Kidney capillary endothelial cell (primary cell): ENCODE data around the gene ASB6.
"Not testable (repeated sequence)": the region's sequence is repeated elsewhere in the genome, so short reads cannot be mapped to it uniquely, and the experiment has no call there.

Source experiments
- DNase-seq: peaks from one replicate; pipeline ENCODE4 v3.0.0-alpha.2; 2018; ENCODE audit warnings: low spot score

The ASB6 gene

GRCh38 chr9:129606161-129607026 is 35.6 kb downstream of the ASB6 start:
- no peak for DNase-seq

- DNase-seq, result no peak
These were observed 37.2 kb downstream of the ASB6 start for GRCh38 chr9:129604766-129605163.

- DNase-seq, result no peak
These were observed 37.7 kb downstream of the ASB6 start for GRCh38 chr9:129604056-129604765.

GRCh38 chr9:129602598-129603415 is 39.1 kb downstream of the ASB6 start:
- no peak for DNase-seq

GRCh38 chr9:129601082-129601674 is 40.8 kb downstream of the ASB6 start:
- no peak for DNase-seq

GRCh38 chr9:129598089-129598596 is 43.8 kb downstream of the ASB6 start:
- DNase-seq, result no peak

GRCh38 chr9:129597355-129598088 is 44.4 kb downstream of the ASB6 start:
- DNase-seq, result no peak

- no peak for DNase-seq
These were observed 45.2 kb downstream of the ASB6 start for GRCh38 chr9:129596541-129597331.

GRCh38 chr9:129595903-129596540 is 45.9 kb downstream of the ASB6 start:
- DNase-seq, result no peak

- no peak for DNase-seq
These were observed 46.6 kb downstream of the ASB6 start for GRCh38 chr9:129595311-129595741.

GRCh38 chr9:129594632-129595031 is 47.3 kb downstream of the ASB6 start:
- DNase-seq, result no peak

- not testable (repeated sequence) for DNase-seq
These were observed 49.2 kb downstream of the ASB6 start for GRCh38 chr9:129592790-129593189.

GRCh38 chr9:129591916-129592315 is 50.0 kb downstream of the ASB6 start:
- DNase-seq, result no peak

GRCh38 chr9:129590466-129590865 is 51.5 kb downstream of the ASB6 start:
- DNase-seq, result no peak

GRCh38 chr9:129587487-129588262 is 54.3 kb downstream of the ASB6 start:
- no peak for DNase-seq

GRCh38 chr9:129586685-129587084 is 55.3 kb downstream of the ASB6 start:
- DNase-seq, result no peak

- DNase-seq, result no peak
These were observed 55.7 kb downstream of the ASB6 start for GRCh38 chr9:129586245-129586644.

- DNase-seq, result no peak
These were observed 56.6 kb downstream of the ASB6 start for GRCh38 chr9:129585352-129585751.
